KMS-11 (cell line): ENCODE measurements around the gene PRKAR1B.
"Not testable (repeated sequence)": the region's sequence is repeated elsewhere in the genome, so short reads cannot be mapped to it uniquely, and the experiment has no call there.

Experiments
- H2AFZ ChIP-seq: fragments of 200-600 bp; sonication (generic); 2 replicates; pipeline ENCODE4 v1.6.1; 2016; ENCODE audit warnings: antibody characterized with exemption, mixed run types, low read depth
- H3K27ac ChIP-seq: fragments of 200-600 bp; sonication (generic); 2 replicates; pipeline ENCODE4 v1.6.1; 2016; ENCODE audit warnings: mild to moderate bottlenecking, mixed run types
- H3K27me3 ChIP-seq: fragments of 200-600 bp; sonication (generic); 2 replicates; pipeline ENCODE4 v1.6.1; 2017; ENCODE audit warnings: mild to moderate bottlenecking, low read depth, mixed run types, moderate library complexity; ENCODE audit not compliant: insufficient read depth
- H3K36me3 ChIP-seq: fragments of 200-600 bp; sonication (generic); 2 replicates; pipeline ENCODE4 v1.6.1; 2017; ENCODE audit warnings: mild to moderate bottlenecking, mixed run types; ENCODE audit not compliant: insufficient read depth
- H3K4me1 ChIP-seq: fragments of 200-600 bp; sonication (generic); 2 replicates; pipeline ENCODE4 v1.6.1; 2016; ENCODE audit warnings: mild to moderate bottlenecking, low read depth, mixed run types; ENCODE audit not compliant: poor library complexity, severe bottlenecking
- H3K4me2 ChIP-seq: fragments of 200-600 bp; sonication (generic); 2 replicates; pipeline ENCODE4 v1.7.0; 2016; ENCODE audit warnings: mild to moderate bottlenecking, mixed run types
- H3K4me3 ChIP-seq: fragments of 200-600 bp; sonication (generic); IDR thresholded peaks from 2 replicates; pipeline ENCODE4 v1.6.1; 2017; ENCODE audit warnings: low read depth, low read length, mixed read lengths; ENCODE audit not compliant: insufficient read depth
- H3K79me2 ChIP-seq: fragments of 200-600 bp; sonication (generic); 2 replicates; pipeline ENCODE4 v1.6.1; 2016; ENCODE audit warnings: low read depth, mixed run types; ENCODE audit not compliant: insufficient read depth
- H3K9ac ChIP-seq: fragments of 200-600 bp; sonication (generic); 2 replicates; pipeline ENCODE4 v1.6.1; 2016; ENCODE audit warnings: mild to moderate bottlenecking, mixed run types
- H4K20me1 ChIP-seq: fragments of 200-600 bp; sonication (generic); 2 replicates; pipeline ENCODE4 v1.6.1; 2016; ENCODE audit warnings: mild to moderate bottlenecking, mixed run types; ENCODE audit not compliant: insufficient read depth
- TF ChIP-seq, protein P1 (sequence below): fragments of 200-600 bp; sonication (generic); conservative IDR thresholded peaks from 2 replicates; pipeline ENCODE4 v1.6.1; 2017; ENCODE audit warnings: low read depth, mild to moderate bottlenecking, antibody characterized with exemption, low read length, moderate library complexity, mixed read lengths

PRKAR1B gene

DNA sequence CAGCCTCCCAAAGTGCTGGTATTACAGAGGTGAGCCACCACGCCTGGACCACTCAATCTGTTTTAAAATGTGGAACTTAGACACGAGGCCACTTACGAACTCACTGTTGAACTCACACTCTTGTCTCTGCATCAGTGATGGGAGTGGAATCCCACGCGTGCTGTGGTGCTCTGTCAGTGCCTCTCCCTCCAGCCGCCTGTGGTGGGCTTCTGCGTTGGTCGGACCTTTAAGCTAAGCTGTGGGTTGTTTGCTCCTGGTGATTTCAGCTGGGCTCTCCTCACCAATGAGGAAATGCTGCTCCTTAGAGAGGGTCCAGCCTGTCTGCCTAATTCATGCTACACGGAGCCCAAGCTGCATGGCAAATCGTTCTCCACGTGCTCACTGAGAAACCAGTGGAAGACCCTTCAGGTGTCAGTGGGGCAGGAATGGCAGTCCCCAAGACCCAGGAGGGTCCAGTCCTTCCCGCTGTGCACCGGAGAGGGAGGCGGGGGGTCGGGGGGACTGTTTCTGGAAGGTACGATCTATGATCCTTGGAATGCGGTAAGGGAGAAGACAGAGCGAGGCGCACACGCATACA, 17.9 kb upstream of the PRKAR1B start:
- Histone ChIP-seq H3K27ac (no peak overlapping the region), H3K9ac (no peak overlapping the region), H4K20me1 (no peaks in the 10 kb centered on the region), H3K27me3 (no peaks in the 10 kb centered on the region), H3K36me3 (no peaks in the 10 kb centered on the region), H2AFZ (no peak overlapping the region), H3K4me3 (no peak overlapping the region), H3K4me2 (no peak overlapping the region), H3K79me2 (no peaks in the 10 kb centered on the region), H3K4me1 (no peaks in the 10 kb centered on the region)
- TF ChIP-seq, protein P1, sequence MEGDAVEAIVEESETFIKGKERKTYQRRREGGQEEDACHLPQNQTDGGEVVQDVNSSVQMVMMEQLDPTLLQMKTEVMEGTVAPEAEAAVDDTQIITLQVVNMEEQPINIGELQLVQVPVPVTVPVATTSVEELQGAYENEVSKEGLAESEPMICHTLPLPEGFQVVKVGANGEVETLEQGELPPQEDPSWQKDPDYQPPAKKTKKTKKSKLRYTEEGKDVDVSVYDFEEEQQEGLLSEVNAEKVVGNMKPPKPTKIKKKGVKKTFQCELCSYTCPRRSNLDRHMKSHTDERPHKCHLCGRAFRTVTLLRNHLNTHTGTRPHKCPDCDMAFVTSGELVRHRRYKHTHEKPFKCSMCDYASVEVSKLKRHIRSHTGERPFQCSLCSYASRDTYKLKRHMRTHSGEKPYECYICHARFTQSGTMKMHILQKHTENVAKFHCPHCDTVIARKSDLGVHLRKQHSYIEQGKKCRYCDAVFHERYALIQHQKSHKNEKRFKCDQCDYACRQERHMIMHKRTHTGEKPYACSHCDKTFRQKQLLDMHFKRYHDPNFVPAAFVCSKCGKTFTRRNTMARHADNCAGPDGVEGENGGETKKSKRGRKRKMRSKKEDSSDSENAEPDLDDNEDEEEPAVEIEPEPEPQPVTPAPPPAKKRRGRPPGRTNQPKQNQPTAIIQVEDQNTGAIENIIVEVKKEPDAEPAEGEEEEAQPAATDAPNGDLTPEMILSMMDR: no peak

DNA sequence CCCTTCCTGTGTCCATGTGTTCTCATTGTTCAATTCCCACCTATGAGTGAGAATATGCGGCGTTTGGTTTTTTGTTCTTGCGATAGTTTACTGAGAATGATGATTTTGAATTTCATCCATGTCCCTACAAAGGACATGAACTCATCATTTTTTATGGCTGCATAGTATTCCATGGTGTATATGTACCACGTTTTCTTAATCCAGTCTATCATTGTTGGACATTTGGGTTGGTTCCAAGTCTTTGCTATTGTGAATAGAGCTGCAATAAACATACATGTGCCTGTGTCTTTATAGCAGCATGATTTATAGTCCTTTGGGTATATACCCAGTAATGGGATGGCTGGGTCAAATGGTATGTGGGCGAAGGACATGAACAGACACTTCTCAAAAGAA, 17.0 kb upstream of the PRKAR1B start:
- not testable (repeated sequence) for H3K4me2 ChIP-seq, H3K27me3 ChIP-seq, H4K20me1 ChIP-seq, H3K79me2 ChIP-seq, H2AFZ ChIP-seq, H3K36me3 ChIP-seq, H3K4me1 ChIP-seq, H3K27ac ChIP-seq, H3K9ac ChIP-seq, H3K4me3 ChIP-seq

DNA sequence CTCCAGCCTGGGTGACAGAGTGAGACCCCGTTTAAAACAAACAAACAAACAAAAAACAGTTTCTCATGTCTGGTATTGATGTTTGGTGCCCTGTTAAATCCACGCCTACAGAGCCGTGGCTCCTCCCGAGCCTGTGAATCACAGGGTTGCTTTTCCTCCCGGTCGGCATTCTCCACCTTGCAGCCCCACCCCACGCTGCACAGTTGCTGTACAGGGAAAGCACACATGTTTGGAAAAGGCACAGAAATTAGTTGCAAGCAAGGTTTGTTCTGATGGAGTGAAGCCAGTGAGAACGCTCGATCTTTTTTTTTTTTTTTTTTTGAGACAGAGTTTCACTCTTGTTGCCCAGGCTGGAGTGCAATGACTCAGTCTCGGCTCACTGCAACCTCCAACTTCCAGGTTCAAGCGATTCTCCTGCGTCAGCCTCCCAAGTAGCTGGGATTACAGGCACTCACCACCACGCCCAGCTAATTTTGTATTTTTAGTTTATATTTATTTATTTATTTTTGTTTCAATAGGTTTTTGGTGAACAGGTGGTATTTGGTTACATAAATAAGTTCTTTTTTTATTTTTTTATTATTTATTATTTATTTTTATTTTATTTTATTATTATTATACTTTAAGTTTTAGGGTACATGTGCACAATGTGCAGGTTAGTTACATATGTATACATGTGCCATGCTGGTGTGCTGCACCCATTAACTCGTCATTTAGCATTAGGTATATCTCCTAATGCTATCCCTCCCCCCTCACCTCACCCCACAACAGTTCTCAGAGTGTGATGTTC, 16.5 kb upstream of the PRKAR1B start:
- not testable (repeated sequence) for H3K27me3 ChIP-seq, H3K36me3 ChIP-seq, H3K9ac ChIP-seq, H3K27ac ChIP-seq, H2AFZ ChIP-seq, H3K79me2 ChIP-seq, H4K20me1 ChIP-seq, H3K4me2 ChIP-seq, H3K4me3 ChIP-seq, H3K4me1 ChIP-seq

DNA sequence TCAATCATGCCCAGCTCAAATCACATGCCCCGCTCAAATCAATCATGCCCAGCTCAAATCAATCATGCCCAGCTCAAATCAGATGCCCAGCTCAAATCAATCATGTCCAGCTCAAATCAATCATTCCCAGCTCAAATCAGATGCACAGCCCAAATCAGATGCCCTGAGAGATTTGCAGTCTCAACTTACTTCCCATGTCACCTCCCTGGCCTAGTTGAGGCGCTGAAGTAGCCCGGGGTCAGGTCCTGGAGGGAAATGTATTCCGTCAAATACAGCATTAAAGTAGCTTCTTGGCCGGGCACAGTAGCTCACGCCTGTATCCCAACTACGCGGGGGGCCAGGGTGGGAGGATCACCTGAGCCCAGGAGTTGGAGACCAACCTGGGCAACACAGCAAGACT, 15.7 kb upstream of the PRKAR1B start:
- peaks cover 1% of the 10 kb centered on the region; the same call in 1 of the 2 replicates for H3K79me2 ChIP-seq
- H4K20me1 ChIP-seq: no peaks in the 10 kb centered on the region
- no peaks in the 10 kb centered on the region for H3K36me3 ChIP-seq
- no peaks in the 10 kb centered on the region for H3K27me3 ChIP-seq
- H3K4me2 ChIP-seq: no peak overlapping the region
- TF ChIP-seq, protein P1: no peak
- no peaks in the 10 kb centered on the region for H3K4me1 ChIP-seq
- no peak overlapping the region for H3K27ac ChIP-seq
- no peak overlapping the region for H3K4me3 ChIP-seq
- H3K9ac ChIP-seq: no peak overlapping the region
- H2AFZ ChIP-seq: no peak overlapping the region

DNA sequence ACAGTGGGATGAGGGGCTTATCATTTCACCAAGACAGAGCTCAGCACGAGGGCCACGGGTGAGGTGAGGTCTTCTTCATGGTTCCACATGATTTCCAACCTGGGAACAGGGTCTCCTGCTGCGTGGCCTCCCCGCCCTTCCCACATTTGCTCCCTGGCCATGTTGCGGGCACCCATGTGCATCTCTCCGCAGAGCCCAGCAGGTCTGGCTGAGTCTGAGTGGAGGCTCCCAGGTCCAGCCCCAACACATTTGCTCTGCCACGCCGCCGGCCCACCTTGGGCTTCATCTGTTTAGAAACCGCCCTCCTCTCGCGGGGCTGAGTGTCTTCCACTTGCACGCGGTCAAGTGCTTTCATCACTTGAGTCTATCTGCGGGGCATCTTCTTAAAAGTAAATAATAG, 14.8 kb upstream of the PRKAR1B start:
- H3K79me2 ChIP-seq: peaks cover 9% of the 10 kb centered on the region; the same call in 1 of the 2 replicates
- no peaks in the 10 kb centered on the region for H3K36me3 ChIP-seq
- no peaks in the 10 kb centered on the region for H3K4me1 ChIP-seq
- H3K27me3 ChIP-seq: no peaks in the 10 kb centered on the region
- no peak overlapping the region for H3K4me3 ChIP-seq
- H2AFZ ChIP-seq: no peak overlapping the region
- H3K4me2 ChIP-seq: no peak overlapping the region
- no peaks in the 10 kb centered on the region for H4K20me1 ChIP-seq
- no peak overlapping the region for H3K27ac ChIP-seq
- TF ChIP-seq, protein P1: no peak
- no peak overlapping the region for H3K9ac ChIP-seq
